HuH-7 (cell line): ENCODE results near the gene ANGPT4.
"Not testable (repeated sequence)": the region's sequence is repeated elsewhere in the genome, so short reads cannot be mapped to it uniquely, and the experiment has no call there.

Experiments used
- DNase-seq: peaks from one replicate; pipeline ENCODE4 v3.0.0; 2011; ENCODE audit warnings: low spot score

ANGPT4 gene

GRCh38 chr20:873875-874607, 42.1 kb downstream of the ANGPT4 start:
- no peak for DNase-seq

GRCh38 chr20:872855-873520, 43.1 kb downstream of the ANGPT4 start:
- no peak for DNase-seq

GRCh38 chr20:871948-872347, 44.2 kb downstream of the ANGPT4 start:
- no peak for DNase-seq

GRCh38 chr20:871436-871835, 44.7 kb downstream of the ANGPT4 start:
- DNase-seq: no peak

- DNase-seq: no peak
Observed at GRCh38 chr20:870758-871157, 45.4 kb downstream of the ANGPT4 start.

GRCh38 chr20:869606-870005, 46.5 kb downstream of the ANGPT4 start:
- DNase-seq: no peak

GRCh38 chr20:868279-868678, 47.9 kb downstream of the ANGPT4 start:
- no peak for DNase-seq

GRCh38 chr20:865440-865839, 50.7 kb downstream of the ANGPT4 start:
- no peak for DNase-seq

GRCh38 chr20:860891-861290, 55.2 kb downstream of the ANGPT4 start:
- no peak for DNase-seq

- no peak for DNase-seq
Observed at GRCh38 chr20:859751-860231, 56.3 kb downstream of the ANGPT4 start.

- no peak for DNase-seq
Observed at GRCh38 chr20:858011-858410, 58.1 kb downstream of the ANGPT4 start.

GRCh38 chr20:856361-856775, 59.8 kb downstream of the ANGPT4 start:
- no peak for DNase-seq

GRCh38 chr20:855466-856360, 60.4 kb downstream of the ANGPT4 start:
- DNase-seq: no peak

- no peak for DNase-seq
Observed at GRCh38 chr20:854601-855000, 61.5 kb downstream of the ANGPT4 start.

GRCh38 chr20:853406-853996, 62.6 kb downstream of the ANGPT4 start:
- DNase-seq: no peak

GRCh38 chr20:848731-849130, 67.4 kb downstream of the ANGPT4 start:
- DNase-seq: not testable (repeated sequence)

- DNase-seq: no peak
Observed at GRCh38 chr20:848193-848592, 67.9 kb downstream of the ANGPT4 start.

- no peak for DNase-seq
Observed at GRCh38 chr20:846894-847278, 69.2 kb downstream of the ANGPT4 start.

GRCh38 chr20:845941-846893, 69.9 kb downstream of the ANGPT4 start:
- no peak for DNase-seq

- no peak for DNase-seq
Observed at GRCh38 chr20:845226-845868, 70.8 kb downstream of the ANGPT4 start.
